Limb (tissue), 2 donors: ENCODE data around the gene TAF15.

Experiments
- DNase-seq, 2 donors: peaks; one replicate each; pipeline ENCODE4 v3.0.0-alpha.2; 2016; ENCODE audit errors: extremely low spot score in 2 of 2

TAF15 gene

GRCh38 chr17:35808962-35809854, at the start of gene TAF15:
TSS of gene TAF15 (plus strand) at chr17:35809484. CDS start at chr17:35809570, 86 bp downstream.
- DNase-seq, result peak; percentile 96 to 99

- DNase-seq, result no peak
Observed at GRCh38 chr17:35760587-35760986, 48.7 kb upstream of the TAF15 start, which contains the start of gene C17orf50. TSS of gene C17orf50 (plus strand) at chr17:35760887. CDS start at chr17:35760942, 55 bp downstream.

- DNase-seq, result no peak
Observed at GRCh38 chr17:35761601-35762000, 47.7 kb upstream of the TAF15 start.

GRCh38 chr17:35763767-35764122, 45.5 kb upstream of the TAF15 start:
- no peak for DNase-seq

- peak; percentile 84 to 93 for DNase-seq
Observed at GRCh38 chr17:35764123-35764991, 44.9 kb upstream of the TAF15 start.

- DNase-seq, result no peak
Observed at GRCh38 chr17:35765086-35765710, 44.1 kb upstream of the TAF15 start.

GRCh38 chr17:35765756-35766488, 43.4 kb upstream of the TAF15 start:
- no peak for DNase-seq

GRCh38 chr17:35766489-35766877, 42.8 kb upstream of the TAF15 start:
- DNase-seq, result no peak

GRCh38 chr17:35766903-35767510, 42.3 kb upstream of the TAF15 start:
- DNase-seq, result no peak

GRCh38 chr17:35768797-35769196, 40.5 kb upstream of the TAF15 start:
- DNase-seq, result no peak

- DNase-seq, result no peak
Observed at GRCh38 chr17:35769895-35770486, 39.3 kb upstream of the TAF15 start.

- no peak for DNase-seq
Observed at GRCh38 chr17:35773129-35773528, 36.2 kb upstream of the TAF15 start.

GRCh38 chr17:35773679-35774425, 35.4 kb upstream of the TAF15 start:
- no peak for DNase-seq

- DNase-seq, result peak in 1 of 2 donors; percentile 74
Observed at GRCh38 chr17:35774499-35774898, 34.8 kb upstream of the TAF15 start.

GRCh38 chr17:35775039-35775438, 34.2 kb upstream of the TAF15 start:
- DNase-seq, result peak in 1 of 2 donors; percentile 46

GRCh38 chr17:35775583-35775982, 33.7 kb upstream of the TAF15 start:
- DNase-seq, result no peak

- no peak for DNase-seq
Observed at GRCh38 chr17:35778641-35779196, 30.6 kb upstream of the TAF15 start.

- no peak for DNase-seq
Observed at GRCh38 chr17:35780950-35781349, 28.3 kb upstream of the TAF15 start.

GRCh38 chr17:35784895-35785294, 24.4 kb upstream of the TAF15 start:
- DNase-seq, result no peak
